Myocyte (in vitro differentiated cells): ENCODE results near the gene MAPKAPK2. TPM values are rescaled to one million over a fixed set of nuclear protein-coding genes. Genes with fewer than 3 reads are reported as not detected.
"Not testable (repeated sequence)": the region's sequence is repeated elsewhere in the genome, so short reads cannot be mapped to it uniquely, and the experiment has no call there.

Experiments used
- DNase-seq: peaks from one replicate; pipeline ENCODE4 v3.0.0-alpha.2; 2012; ENCODE audit warnings: low read depth
- total RNA-seq: library from RNA; depleted of rRNA; stranded (reverse); fragments of >200 nt; gene quantifications from 2 replicates; pipeline ENCODE4 v1.2.3, GENCODE V29; 2014

The MAPKAPK2 gene
- total RNA-seq, 1 donor from 2014 or later, result 74.5 TPM

- DNase-seq, result peak; percentile 37
These were observed 87.7 kb downstream of the MAPKAPK2 start, which contains the start of gene IL10 for GRCh38 chr1:206772243-206772937. Gene IL10 (minus strand): TSS chr1:206772494. CDS start chr1:206772435, 59 bp downstream.

DNA sequence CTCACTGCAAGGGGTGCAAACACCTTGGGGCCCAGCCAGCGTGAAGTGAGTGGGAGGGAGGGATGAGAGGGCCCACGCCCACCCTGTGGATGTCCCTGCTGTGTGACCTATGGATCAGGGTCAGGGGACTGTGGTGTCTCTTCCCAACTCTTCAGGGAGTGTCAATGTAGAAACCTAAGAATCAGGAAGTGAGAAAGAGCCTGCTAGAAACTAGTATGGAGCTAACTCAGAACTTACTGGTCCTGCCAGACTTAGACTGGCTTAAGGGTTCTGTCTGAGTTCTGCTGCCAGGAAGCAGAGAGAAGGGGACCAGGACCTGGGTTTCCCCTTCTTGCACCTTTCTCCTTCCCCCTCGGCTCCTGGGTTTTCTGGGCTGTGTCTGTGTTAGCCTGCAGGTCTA is 89.4 kb downstream of the MAPKAPK2 start:
- no peak for DNase-seq

GRCh38 chr1:206776229-206776628 is 91.5 kb downstream of the MAPKAPK2 start:
- DNase-seq, result no peak

GRCh38 chr1:206778031-206778430 is 93.3 kb downstream of the MAPKAPK2 start:
- DNase-seq, result no peak

- DNase-seq, result not testable (repeated sequence)
These were observed 94.2 kb downstream of the MAPKAPK2 start for GRCh38 chr1:206778911-206779310.

GRCh38 chr1:206779638-206780037 is 94.9 kb downstream of the MAPKAPK2 start:
- no peak for DNase-seq

- DNase-seq, result no peak
These were observed 97.7 kb downstream of the MAPKAPK2 start for GRCh38 chr1:206782448-206782847.

- DNase-seq, result no peak
These were observed 98.8 kb downstream of the MAPKAPK2 start for GRCh38 chr1:206783506-206783905.

Other genes starting within 250 kb of the MAPKAPK2 start
- gene IKBKE, start 214.4 kb upstream of the MAPKAPK2 start, total RNA-seq, result 3.9 and 10.0 TPM in 2 replicates
- 0.11 and 0.16 TPM in 2 replicates for gene RASSF5, start 177.4 kb upstream of the MAPKAPK2 start, total RNA-seq
- gene EIF2D, start 72.4 kb upstream of the MAPKAPK2 start, total RNA-seq, result 36.7 and 42.7 TPM in 2 replicates
- 11.5 and 14.9 TPM in 2 replicates for gene DYRK3, start 49.4 kb upstream of the MAPKAPK2 start, total RNA-seq
- not detected in 2 replicates for gene IL19, start 85.9 kb downstream of the MAPKAPK2 start, total RNA-seq
- gene IL10, start 87.6 kb downstream of the MAPKAPK2 start, total RNA-seq, result not detected in 2 replicates
- gene IL20, start 180.7 kb downstream of the MAPKAPK2 start, total RNA-seq, result not detected in 2 replicates
- gene IL24, start 212.5 kb downstream of the MAPKAPK2 start, total RNA-seq, result not detected in 2 replicates
- not detected in 2 replicates for gene FCMR, start 237.0 kb downstream of the MAPKAPK2 start, total RNA-seq